CD4-positive, alpha-beta T cell treated with Interferon gamma for 1 hour (primary cell): ENCODE measurements around the gene ACTL10.
"Not testable (repeated sequence)": the region's sequence is repeated elsewhere in the genome, so short reads cannot be mapped to it uniquely, and the experiment has no call there.

Experiments used
- DNase-seq: peaks from one replicate; pipeline ENCODE4 v3.0.0-alpha.2; 2020

Gene ACTL10

GRCh38 chr20:33700696-33701441 lies 34.1 kb downstream of the ACTL10 start:
- not testable (repeated sequence) for DNase-seq

DNA sequence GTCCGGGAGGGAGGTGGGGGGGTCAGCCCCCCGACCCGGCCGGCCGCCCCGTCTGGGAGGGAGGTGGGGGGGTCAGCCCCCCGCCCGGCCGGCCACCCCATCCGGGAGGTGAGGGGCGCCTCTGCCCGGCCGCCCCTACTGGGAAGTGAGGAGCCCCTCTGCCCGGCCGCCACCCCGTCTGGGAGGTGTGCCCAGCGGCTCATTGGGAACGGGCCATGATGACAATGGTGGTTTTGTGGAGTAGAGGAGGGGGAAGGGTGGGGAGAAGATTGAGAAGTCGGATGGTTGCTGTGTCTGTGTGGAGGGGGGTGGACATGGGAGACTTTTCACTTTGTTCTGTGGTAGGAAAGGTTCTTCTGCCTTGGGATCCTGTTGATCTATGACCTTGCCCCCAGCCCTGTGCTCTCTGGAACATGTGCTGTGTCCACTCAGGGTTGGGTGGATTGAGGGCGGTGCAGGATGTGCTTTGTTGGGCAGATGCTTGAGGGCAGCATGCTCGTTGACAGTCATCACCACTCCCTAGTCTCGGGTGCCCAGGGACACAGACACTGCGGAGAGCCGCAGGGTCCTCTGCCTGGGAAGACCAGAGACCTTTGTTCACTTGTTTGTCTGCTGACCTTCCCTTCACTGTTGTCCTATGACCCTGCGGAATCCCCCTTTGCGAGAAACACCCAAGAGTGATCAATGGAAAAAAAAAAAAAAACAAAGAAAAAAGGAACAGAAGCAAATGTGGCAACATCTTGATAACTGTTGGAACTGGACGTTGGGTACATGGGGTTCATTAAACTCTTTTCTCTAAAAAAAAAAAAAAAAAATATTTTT lies 35.1 kb downstream of the ACTL10 start:
- no peak for DNase-seq

DNA sequence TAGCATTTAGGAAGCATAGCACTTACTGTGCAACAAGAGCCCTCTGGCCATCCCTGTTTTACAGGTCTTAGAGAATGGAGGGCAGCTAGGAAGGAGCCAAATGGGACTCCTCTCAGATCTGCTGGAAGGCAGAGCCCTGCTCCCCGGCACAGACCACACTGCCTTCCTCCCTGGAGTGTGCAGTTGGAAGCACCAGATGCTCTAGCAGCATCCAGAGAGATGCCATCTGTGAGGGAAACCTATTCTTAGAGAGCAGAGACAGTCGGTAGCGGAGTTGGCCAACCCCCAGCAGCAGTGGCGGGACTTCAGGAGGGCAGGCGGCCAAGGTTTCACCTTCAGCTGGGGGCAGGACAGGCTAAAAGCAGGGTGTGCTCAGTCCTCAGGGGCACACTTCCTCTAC lies 36.1 kb downstream of the ACTL10 start:
- DNase-seq = no peak

DNA sequence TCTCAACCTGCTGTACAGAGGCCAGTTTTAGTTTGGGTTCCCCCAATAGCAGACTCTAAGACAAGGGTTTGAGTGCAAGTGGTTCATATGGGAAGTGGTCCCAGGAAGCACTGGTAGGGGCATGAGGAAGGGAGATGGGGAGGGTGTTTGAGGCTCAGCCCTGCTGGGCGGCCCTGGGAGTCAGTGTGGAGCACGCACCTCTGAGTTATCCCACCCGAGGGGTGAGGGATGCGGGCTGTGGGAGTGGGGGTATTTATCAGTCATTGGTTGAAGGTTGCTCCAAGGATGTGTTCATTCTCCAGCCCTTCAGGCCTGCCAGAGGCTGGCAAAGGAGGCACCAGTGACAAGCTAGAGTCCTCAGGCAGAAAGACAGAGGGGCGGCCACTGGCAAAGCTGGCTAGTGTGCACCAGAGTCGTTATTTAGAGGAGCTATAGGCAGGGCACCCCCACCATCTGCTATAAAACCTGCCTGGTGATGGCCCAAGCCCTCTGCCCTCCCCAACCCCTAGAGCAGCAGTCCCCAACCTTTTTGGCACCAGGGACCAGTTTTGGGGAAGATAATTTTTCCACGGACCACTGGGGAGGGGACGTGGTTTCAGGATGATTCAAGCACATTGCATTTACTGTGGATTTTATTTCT lies 36.9 kb downstream of the ACTL10 start:
- no peak for DNase-seq

GRCh38 chr20:33704197-33704924 lies 37.6 kb downstream of the ACTL10 start:
- DNase-seq = no peak

- no peak for DNase-seq
These were observed 40.9 kb downstream of the ACTL10 start for GRCh38 chr20:33707668-33708067.

GRCh38 chr20:33709398-33709797 lies 42.7 kb downstream of the ACTL10 start:
- no peak for DNase-seq

GRCh38 chr20:33709905-33710541 lies 43.3 kb downstream of the ACTL10 start:
- DNase-seq = no peak

DNA sequence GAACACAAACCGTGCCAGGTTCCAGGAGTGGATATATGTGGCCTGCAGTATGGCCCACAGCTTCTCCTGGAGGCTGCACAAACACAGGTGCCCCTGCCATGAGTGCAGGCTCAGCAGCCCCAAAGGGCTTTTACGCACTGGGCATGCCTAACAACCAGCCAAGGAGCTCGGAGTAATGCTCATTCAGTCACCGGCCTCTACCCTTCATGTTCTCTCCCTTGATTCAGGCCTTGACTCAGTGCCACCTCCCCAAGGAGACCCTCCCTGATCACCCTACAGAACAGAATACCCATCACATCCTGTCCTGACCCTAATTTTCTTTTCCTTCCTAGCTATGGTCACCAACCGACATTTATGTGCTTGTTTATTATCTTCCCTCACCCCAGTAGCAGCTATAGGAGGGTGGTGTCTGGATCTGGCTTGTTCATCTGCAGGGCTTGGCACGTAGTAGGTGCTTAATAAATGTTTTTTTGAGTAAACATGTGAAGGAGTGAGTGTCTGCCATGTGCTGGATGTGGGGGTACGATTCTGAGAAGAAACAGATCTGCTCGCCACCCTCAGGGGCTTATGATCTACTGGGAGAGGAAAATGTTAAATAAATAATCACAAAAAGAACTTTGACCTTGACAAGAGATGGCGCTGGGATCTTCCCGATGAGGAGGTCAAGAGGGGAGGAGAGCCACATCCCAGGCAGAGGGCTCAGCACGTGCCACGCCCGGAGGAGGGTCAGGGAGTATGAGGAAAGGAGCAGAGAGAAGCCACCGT lies 44.1 kb downstream of the ACTL10 start:
- no peak for DNase-seq

DNA sequence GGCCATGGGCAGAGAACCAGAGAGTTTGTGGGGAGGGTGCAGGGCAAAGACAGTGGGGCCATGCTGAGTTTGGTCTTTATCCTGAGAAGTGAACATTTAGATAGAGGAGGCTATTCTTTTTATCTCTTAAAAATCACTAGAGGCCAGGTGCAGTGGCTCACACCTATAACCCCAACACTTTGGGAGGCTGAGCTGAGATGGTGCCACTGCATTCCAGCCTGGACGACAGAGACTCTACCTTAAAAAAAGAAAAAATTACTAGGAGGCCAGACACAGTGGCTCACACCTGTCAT lies 44.6 kb downstream of the ACTL10 start:
- DNase-seq = no peak

DNA sequence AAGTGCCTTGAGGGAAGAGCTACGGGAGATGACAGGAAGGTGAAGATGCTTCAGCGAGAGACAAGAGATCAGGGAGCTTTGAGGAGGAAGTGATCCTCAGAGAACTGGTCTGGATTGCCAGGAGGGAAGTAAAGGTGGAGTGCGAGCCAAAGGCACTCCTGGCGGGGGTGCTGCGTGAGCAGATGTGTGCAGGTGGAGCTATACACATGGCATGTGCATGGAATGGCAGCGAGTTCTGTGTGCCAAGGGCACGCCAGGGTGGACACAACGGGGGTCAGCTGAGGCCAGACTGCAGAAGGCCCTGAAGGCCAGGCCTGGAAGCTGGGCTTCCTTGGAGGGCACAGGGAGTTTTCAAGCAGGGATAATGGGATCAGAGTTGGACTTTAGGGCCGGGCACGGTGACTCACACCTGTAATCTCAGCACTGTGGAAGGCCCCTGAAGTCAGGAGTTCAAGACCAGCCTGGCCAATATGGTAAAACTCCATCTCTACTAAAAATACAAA lies 47.2 kb downstream of the ACTL10 start:
- no peak for DNase-seq

- DNase-seq = no peak
These were observed 49.8 kb downstream of the ACTL10 start for GRCh38 chr20:33716498-33716897.
